Prostate gland (tissue), 2 donors: ENCODE measurements around the gene GNG8. TPM values are rescaled to one million over a fixed set of nuclear protein-coding genes. Genes with fewer than 3 reads are reported as not detected.

ENCODE experiments used
- DNase-seq: peaks from one replicate; pipeline ENCODE4 v3.0.0-alpha.2; 2019; ENCODE audit warnings: low spot score
- H3K27ac ChIP-seq, 2 donors: fragments of 200-600 bp; sonication (generic); 2 replicates each; pipeline ENCODE4 v1.5.1; 2017 to 2019
- H3K27me3 ChIP-seq: fragments of 200-600 bp; sonication (generic); replicated peaks from 2 replicates; pipeline ENCODE4 v1.5.1; 2019; ENCODE audit not compliant: insufficient read depth
- H3K36me3 ChIP-seq, 2 donors: fragments of 200-600 bp; sonication (generic); 1 replicate in 1 of 2; 2 replicates in 1 of 2; pipeline versions ENCODE4 v1.5.1 to v1.8.1; 2017 to 2019
- H3K4me1 ChIP-seq: fragments of 200-600 bp; sonication (generic); replicated peaks from 2 replicates; pipeline ENCODE4 v1.5.1; 2019
- H3K4me3 ChIP-seq, 2 donors: fragments of 200-600 bp; sonication (generic); 2 replicates each; pipeline ENCODE4 v1.5.1; 2017 to 2019
- H3K9me3 ChIP-seq: fragments of 200-600 bp; sonication (generic); 2 replicates; pipeline ENCODE4 v1.5.1; 2017
- POLR2A ChIP-seq: fragments of 450-650 bp; IDR thresholded peaks from one replicate; pipeline ENCODE4 v1.6.1; 2016; ENCODE audit warnings: antibody characterized with exemption, mild to moderate bottlenecking
- POLR2AphosphoS5 ChIP-seq: sonication (generic); formaldehyde crosslinking; IDR thresholded peaks from one replicate; pipeline ENCODE4 v1.6.1; 2017; ENCODE audit warnings: antibody characterized with exemption
- WGBS: methylation state at CpG from one replicate; pipeline ENCODE4 v1.1.5; 2018; 5-methylcytosine and 5-hydroxymethylcytosine counted together
- intact Hi-C: fragments of 100-400 bp; cut with DNase I; formaldehyde crosslinking; loops from one replicate; pipeline ENCODE4 v1.14.2; 2022
- total RNA-seq, 2 donors: library from RNA; depleted of rRNA; stranded (reverse); fragments of >200 nt; gene quantifications; one replicate each; pipeline ENCODE4 v1.1.0, GENCODE V29; 2016
- TF ChIP-seq, protein P1 (sequence below), 4 experiments: fragments of 200-600 bp in 2 of 4; fragments of 450-650 bp in 2 of 4; sonication (generic) in 2 of 4; IDR thresholded peaks; 1 replicate in 3 of 4; 2 replicates in 1 of 4; pipeline ENCODE4 v1.5.1; 2016 to 2019; ENCODE audit warnings: antibody characterized with exemption in 4 of 4, mild to moderate bottlenecking in 2 of 4, moderate library complexity in 2 of 4

Gene GNG8
- total RNA-seq, 2 donors from 2014 or later: not detected

DNA sequence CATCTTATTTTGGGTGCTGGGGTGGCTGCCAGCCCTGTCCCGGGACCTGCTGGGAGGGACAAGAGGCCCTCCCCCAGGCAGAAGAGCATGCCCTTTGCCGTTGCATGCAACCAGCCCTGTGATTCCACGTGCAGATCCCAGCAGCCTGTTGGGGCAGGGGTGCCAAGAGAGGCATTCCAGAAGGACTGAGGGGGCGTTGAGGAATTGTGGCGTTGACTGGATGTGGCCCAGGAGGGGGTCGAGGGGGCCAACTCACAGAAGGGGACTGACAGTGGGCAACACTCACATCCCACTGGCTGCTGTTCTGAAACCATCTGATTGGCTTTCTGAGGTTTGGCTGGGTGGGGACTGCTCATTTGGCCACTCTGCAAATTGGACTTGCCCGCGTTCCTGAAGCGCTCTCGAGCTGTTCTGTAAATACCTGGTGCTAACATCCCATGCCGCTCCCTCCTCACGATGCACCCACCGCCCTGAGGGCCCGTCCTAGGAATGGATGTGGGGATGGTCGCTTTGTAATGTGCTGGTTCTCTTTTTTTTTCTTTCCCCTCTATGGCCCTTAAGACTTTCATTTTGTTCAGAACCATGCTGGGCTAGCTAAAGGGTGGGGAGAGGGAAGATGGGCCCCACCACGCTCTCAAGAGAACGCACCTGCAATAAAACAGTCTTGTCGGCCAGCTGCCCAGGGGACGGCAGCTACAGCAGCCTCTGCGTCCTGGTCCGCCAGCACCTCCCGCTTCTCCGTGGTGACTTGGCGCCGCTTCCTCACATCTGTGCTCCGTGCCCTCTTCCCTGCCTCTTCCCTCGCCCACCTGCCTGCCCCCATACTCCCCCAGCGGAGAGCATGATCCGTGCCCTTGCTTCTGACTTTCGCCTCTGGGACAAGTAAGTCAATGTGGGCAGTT lies 26.2 kb downstream of the GNG8 start:
- intact Hi-C loops: no loop called here
- Histone ChIP-seq H3K9me3 (no peaks in the 10 kb centered on the region), H3K4me3 (no peak overlapping the region), H3K27me3 (no peaks in the 10 kb centered on the region), H3K36me3 (peaks cover 10 to 15% of the 10 kb centered on the region in 2 donors), H3K27ac (no peak overlapping the region), H3K4me1 (no peaks in the 10 kb centered on the region)
- DNase-seq: no peak
- TF ChIP-seq, protein P1, sequence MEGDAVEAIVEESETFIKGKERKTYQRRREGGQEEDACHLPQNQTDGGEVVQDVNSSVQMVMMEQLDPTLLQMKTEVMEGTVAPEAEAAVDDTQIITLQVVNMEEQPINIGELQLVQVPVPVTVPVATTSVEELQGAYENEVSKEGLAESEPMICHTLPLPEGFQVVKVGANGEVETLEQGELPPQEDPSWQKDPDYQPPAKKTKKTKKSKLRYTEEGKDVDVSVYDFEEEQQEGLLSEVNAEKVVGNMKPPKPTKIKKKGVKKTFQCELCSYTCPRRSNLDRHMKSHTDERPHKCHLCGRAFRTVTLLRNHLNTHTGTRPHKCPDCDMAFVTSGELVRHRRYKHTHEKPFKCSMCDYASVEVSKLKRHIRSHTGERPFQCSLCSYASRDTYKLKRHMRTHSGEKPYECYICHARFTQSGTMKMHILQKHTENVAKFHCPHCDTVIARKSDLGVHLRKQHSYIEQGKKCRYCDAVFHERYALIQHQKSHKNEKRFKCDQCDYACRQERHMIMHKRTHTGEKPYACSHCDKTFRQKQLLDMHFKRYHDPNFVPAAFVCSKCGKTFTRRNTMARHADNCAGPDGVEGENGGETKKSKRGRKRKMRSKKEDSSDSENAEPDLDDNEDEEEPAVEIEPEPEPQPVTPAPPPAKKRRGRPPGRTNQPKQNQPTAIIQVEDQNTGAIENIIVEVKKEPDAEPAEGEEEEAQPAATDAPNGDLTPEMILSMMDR (IDR thresholded peaks at IDR 0.05): no peak
- TF ChIP-seq POLR2AphosphoS5 (no peak), POLR2A (no peak)
- WGBS: 58% methylated on average over 30 of the region's 30 CpGs

GRCh38 chr19:46608581-46609345 lies 27.2 kb downstream of the GNG8 start:
- H3K27me3 ChIP-seq: no peaks in the 10 kb centered on the region
- no peak for DNase-seq
- intact Hi-C loops: no loop called here
- H3K27ac ChIP-seq: no peak overlapping the region
- H3K36me3 ChIP-seq: peaks cover 10 to 15% of the 10 kb centered on the region in 2 donors
- H3K9me3 ChIP-seq: no peaks in the 10 kb centered on the region
- 85% methylated on average over 27 of the region's 27 CpGs for WGBS
- no peaks in the 10 kb centered on the region for H3K4me1 ChIP-seq
- TF ChIP-seq POLR2A: no peak
- TF ChIP-seq POLR2AphosphoS5: no peak
- TF ChIP-seq, protein P1 (IDR thresholded peaks at IDR 0.05): no peak
- H3K4me3 ChIP-seq: no peak overlapping the region

DNA sequence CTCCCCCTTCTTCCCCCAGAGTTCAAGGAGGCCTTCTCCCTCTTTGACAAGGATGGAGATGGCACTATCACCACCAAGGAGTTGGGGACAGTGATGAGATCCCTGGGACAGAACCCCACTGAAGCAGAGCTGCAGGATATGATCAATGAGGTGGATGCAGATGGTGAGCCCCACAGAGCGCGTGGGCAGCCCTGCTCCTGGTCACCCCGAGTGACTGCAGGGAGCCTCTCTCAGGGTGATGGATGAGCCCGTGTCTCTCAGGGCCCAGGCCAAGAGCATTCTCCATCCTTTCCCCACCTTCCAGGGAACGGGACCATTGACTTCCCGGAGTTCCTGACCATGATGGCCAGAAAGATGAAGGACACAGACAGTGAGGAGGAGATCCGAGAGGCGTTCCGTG lies 27.8 kb downstream of the GNG8 start:
- no peak for TF ChIP-seq POLR2AphosphoS5
- TF ChIP-seq, protein P1 (IDR thresholded peaks at IDR 0.05): no peak
- TF ChIP-seq POLR2A: no peak
- 95% methylated on average over 9 of the region's 9 CpGs for WGBS
- Histone ChIP-seq H3K4me3 (no peak overlapping the region), H3K36me3 (peaks cover 10 to 15% of the 10 kb centered on the region in 2 donors), H3K27me3 (no peaks in the 10 kb centered on the region), H3K27ac (no peak overlapping the region), H3K4me1 (no peaks in the 10 kb centered on the region), H3K9me3 (no peaks in the 10 kb centered on the region)
- intact Hi-C loops: no loop called here
- no peak for DNase-seq

- H3K36me3 ChIP-seq: peaks cover 10 to 15% of the 10 kb centered on the region in 2 donors
- no peak for DNase-seq
- H3K27ac ChIP-seq: no peak overlapping the region
- WGBS: 84% methylated on average over 12 of the region's 12 CpGs
- no peaks in the 10 kb centered on the region for H3K27me3 ChIP-seq
- intact Hi-C loops: no loop called here
- no peaks in the 10 kb centered on the region for H3K9me3 ChIP-seq
- no peak overlapping the region for H3K4me3 ChIP-seq
- TF ChIP-seq POLR2A (no peak), POLR2AphosphoS5 (no peak)
- TF ChIP-seq, protein P1 (IDR thresholded peaks at IDR 0.05): no peak
- peaks cover 1% of the 10 kb centered on the region for H3K4me1 ChIP-seq
Measured at GRCh38 chr19:46607448-46607841, 28.6 kb downstream of the GNG8 start.
